ENCODE measurements around the gene BRIP1.

Gene BRIP1

DNA sequence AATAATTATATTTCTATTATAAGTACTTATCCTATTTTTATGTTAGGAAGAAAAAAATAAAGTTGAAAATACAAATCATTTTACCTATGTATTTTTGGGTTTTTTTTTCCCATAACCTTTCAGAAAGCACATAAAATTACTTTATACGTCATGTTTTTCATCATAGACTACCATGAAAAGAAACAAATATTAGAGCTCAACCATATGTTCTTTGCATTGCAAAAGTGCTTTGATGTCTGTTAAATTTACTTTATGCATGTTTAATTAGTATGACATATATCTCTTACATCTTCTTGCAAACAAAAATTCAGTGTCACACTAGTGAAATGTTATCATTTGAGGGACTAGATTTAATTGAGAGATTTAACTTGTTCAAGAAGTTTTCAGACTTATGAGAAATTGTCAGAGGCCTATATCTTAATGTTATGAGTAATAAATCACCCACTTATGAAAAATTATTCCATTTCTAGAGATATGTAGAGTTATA, 24.0 kb downstream of the BRIP1 start:
- Histone ChIP-seq H3K36me3 (ENCODE audit: control insufficient read depth, insufficient read depth, low read length) (peaks cover 3% of the 10 kb centered on the region; the same call in 1 of the 2 replicates), H3K4me3 (replicated peaks; ENCODE audit: low read depth, low read length) (no peak overlapping the region), H3K27me3 (replicated peaks; ENCODE audit: control insufficient read depth, insufficient read depth, low read length) (no peaks in the 10 kb centered on the region)
- DNase-seq (ENCODE audit: extremely low read depth, insufficient read length): no peak
- TF ChIP-seq, protein P1, sequence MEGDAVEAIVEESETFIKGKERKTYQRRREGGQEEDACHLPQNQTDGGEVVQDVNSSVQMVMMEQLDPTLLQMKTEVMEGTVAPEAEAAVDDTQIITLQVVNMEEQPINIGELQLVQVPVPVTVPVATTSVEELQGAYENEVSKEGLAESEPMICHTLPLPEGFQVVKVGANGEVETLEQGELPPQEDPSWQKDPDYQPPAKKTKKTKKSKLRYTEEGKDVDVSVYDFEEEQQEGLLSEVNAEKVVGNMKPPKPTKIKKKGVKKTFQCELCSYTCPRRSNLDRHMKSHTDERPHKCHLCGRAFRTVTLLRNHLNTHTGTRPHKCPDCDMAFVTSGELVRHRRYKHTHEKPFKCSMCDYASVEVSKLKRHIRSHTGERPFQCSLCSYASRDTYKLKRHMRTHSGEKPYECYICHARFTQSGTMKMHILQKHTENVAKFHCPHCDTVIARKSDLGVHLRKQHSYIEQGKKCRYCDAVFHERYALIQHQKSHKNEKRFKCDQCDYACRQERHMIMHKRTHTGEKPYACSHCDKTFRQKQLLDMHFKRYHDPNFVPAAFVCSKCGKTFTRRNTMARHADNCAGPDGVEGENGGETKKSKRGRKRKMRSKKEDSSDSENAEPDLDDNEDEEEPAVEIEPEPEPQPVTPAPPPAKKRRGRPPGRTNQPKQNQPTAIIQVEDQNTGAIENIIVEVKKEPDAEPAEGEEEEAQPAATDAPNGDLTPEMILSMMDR (IDR thresholded peaks at IDR 0.05; ENCODE audit: insufficient read depth, low read length, poor library complexity, severe bottlenecking): no peak

DNA sequence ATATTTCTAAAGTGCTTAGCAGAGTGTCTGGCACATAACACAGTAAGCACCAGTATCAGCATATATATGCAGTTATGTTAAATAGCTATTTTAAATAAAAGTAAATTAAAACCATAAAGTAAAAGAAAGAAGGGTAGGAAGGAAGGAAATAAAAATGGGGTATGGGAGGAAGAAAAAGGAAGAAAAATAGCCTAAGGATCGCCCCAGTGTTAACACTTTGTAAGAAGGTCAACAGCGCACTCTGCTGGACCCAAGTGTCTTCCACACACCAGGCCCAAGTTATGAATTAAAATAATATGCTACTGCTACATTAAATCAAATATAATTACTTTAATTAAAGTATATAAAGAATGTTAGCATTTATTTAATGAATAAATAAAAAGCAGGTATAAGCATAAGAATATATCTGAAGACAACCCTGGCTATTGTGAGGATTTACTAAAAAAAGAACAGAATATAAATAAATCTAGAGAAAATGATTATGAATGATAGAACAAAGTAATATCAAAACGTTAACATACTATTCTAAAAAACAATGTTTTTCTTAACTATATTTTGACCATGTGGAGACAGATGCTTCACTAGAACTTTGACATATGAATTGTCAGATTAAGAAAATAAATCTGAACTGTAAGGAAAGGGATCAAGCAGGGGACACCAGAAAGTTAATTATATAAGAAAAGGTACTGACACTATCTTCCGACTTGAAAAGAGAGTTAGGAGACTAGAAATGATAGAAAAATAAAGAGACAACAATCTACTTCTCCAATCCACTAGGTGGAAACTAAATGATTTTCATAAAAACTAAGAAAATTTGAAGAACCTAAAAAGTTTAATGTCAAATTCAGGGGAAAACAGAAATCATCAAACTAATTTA, 25.9 kb downstream of the BRIP1 start:
- Histone ChIP-seq H3K4me3 (replicated peaks; ENCODE audit: low read depth, low read length) (no peak overlapping the region), H3K36me3 (ENCODE audit: control insufficient read depth, insufficient read depth, low read length) (no peaks in the 10 kb centered on the region), H3K27me3 (replicated peaks; ENCODE audit: control insufficient read depth, insufficient read depth, low read length) (no peaks in the 10 kb centered on the region)
- DNase-seq (ENCODE audit: extremely low read depth, insufficient read length): no peak
- TF ChIP-seq, protein P1 (IDR thresholded peaks at IDR 0.05; ENCODE audit: insufficient read depth, low read length, poor library complexity, severe bottlenecking): peak; percentile 80

DNA sequence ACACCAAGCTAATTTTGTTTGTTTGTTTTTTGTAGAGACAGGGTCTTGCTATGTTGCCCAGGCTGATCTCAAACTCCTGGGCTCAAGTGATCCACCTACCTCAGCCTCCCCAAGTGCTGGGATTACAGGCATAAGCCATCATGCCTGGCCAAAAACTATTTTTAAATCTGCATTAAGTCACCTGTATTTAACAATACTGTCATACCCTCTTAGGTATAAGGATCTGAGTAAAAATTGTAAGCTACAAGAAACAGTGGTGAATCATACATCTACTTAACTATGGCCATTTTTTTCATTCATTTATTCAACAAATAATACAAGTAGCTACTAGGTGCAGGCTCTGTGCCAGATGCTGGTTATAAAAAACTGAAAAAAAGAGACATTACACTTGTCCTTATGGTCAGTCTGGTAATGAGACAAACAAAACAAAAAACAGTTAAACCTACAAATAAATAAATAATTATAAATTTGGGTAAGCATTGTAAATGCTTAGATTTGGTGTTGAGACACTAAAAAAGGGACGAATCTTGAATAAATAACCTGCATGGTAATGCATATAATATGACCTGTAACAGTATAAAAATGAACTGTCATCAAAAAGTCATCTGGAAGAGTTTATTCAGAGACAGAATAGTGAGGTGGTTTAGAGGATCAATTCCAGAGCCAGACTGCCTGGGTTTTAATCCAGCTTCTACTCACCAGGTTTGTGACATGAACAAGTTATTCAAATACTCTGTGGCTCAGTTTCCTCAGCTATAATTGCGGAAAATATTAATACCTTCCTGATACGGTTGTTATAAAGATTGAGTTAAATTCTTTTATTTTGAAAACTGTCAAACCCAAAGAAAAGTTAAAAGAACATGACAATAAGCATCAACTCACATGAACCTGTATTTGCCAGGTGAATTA, 26.8 kb downstream of the BRIP1 start:
- Histone ChIP-seq H3K36me3 (ENCODE audit: control insufficient read depth, insufficient read depth, low read length) (no peaks in the 10 kb centered on the region), H3K27me3 (replicated peaks; ENCODE audit: control insufficient read depth, insufficient read depth, low read length) (no peaks in the 10 kb centered on the region), H3K4me3 (replicated peaks; ENCODE audit: low read depth, low read length) (no peak overlapping the region)
- TF ChIP-seq, protein P1 (IDR thresholded peaks at IDR 0.05; ENCODE audit: insufficient read depth, low read length, poor library complexity, severe bottlenecking): no peak
- DNase-seq (ENCODE audit: extremely low read depth, insufficient read length): no peak

DNA sequence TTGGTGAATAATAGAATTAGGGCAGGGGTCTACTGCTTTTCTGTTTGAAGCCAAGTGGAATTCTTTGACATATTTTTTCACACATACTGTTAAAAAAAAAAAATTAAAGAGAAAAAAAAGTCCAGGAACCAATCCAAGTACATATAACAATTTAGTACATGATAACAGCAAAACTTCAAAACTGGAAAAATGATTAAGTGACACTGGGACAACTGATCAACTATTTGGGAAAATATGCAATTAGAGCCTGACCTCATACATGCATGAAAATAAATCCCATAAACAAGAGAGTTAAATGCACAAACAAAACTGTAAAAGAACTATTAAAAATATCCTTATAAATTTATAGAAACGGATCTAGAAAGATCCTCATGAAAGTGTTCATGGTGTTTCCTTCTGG, 27.7 kb downstream of the BRIP1 start:
- Histone ChIP-seq H3K4me3 (replicated peaks; ENCODE audit: low read depth, low read length) (no peak overlapping the region), H3K36me3 (ENCODE audit: control insufficient read depth, insufficient read depth, low read length) (no peaks in the 10 kb centered on the region), H3K27me3 (replicated peaks; ENCODE audit: control insufficient read depth, insufficient read depth, low read length) (no peaks in the 10 kb centered on the region)
- TF ChIP-seq, protein P1 (IDR thresholded peaks at IDR 0.05; ENCODE audit: insufficient read depth, low read length, poor library complexity, severe bottlenecking): no peak
- DNase-seq (ENCODE audit: extremely low read depth, insufficient read length): no peak

DNA sequence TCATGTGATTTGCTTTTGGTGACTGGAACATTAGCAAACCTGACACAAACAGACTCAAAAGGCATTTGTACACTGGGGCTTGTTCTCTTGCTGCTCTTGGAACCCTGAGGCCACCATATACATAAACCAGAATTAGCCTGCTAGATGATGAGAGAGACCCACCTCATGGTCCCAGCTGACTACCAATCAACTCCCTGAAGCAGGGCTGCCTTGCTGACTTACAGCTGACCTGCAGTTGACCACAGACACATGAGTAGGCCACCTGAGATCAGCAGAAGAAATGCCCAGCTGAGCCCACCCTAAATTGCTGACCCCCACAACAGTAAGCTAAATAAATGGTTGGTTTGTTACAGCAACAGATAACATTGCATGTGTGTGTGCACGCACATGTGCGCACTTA, 28.7 kb downstream of the BRIP1 start:
- DNase-seq (ENCODE audit: extremely low read depth, insufficient read length): no peak
- TF ChIP-seq, protein P1 (IDR thresholded peaks at IDR 0.05; ENCODE audit: insufficient read depth, low read length, poor library complexity, severe bottlenecking): no peak
- H3K36me3 ChIP-seq (ENCODE audit: control insufficient read depth, insufficient read depth, low read length): no peaks in the 10 kb centered on the region
- H3K4me3 ChIP-seq (replicated peaks; ENCODE audit: low read depth, low read length): no peak overlapping the region
- no peaks in the 10 kb centered on the region for H3K27me3 ChIP-seq (replicated peaks; ENCODE audit: control insufficient read depth, insufficient read depth, low read length)

Measured in GM06990 (cell line).